HG03460 (cell line): ENCODE measurements around the gene CADM1.

Experiments
- ATAC-seq: cut with Tn5 transposase; IDR thresholded peaks from one replicate; pipeline ENCODE4 v1.9.1; 2021; ENCODE audit not compliant: unreplicated experiment

Gene CADM1

DNA sequence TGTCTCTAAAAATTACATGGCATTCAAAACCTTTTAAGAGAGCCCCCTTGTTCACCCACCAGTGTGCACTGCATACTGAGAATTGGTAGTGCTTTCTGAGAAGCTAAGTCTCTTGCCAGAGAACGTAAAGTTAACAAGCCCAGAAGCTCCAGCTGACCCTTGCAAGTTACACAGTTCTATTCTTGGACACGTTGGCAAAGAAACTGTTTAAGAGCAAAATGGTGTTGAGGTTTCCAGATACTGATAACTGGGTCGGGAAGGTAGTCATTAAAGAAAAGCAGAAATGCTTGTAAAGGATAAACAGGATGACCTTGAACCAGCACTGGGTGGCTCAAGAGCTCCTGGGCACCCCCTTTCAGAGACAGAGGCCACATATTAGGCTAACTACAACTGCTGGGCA, 284.8 kb downstream of the CADM1 start:
- ATAC-seq, result no peak

DNA sequence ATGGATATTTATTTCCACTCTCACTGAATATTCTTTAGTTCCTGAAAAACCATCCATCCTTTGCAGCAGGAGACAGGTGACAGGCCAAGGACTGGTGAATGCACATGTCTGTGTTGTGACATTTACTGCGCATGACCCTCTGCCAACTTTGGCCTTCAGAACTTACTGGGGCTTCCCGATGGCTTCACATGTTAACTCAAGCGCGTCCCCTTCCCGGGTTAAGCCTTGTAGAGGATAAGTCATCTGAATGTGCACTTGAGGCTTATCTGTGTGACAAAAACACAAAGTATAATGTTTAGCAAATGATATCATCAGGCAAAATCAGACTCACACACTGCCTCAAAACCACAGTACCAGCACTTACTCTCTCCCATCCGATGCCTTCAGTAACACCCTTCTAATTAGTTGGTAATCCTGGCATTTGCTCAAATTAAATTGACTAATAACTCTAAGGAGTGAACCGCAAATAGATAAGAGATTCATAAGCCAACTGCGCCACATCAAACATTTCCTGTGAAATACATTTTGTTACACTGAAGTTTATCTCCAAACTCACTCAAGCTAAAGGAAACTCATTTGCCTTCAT, 286.4 kb downstream of the CADM1 start:
- ATAC-seq, result no peak

DNA sequence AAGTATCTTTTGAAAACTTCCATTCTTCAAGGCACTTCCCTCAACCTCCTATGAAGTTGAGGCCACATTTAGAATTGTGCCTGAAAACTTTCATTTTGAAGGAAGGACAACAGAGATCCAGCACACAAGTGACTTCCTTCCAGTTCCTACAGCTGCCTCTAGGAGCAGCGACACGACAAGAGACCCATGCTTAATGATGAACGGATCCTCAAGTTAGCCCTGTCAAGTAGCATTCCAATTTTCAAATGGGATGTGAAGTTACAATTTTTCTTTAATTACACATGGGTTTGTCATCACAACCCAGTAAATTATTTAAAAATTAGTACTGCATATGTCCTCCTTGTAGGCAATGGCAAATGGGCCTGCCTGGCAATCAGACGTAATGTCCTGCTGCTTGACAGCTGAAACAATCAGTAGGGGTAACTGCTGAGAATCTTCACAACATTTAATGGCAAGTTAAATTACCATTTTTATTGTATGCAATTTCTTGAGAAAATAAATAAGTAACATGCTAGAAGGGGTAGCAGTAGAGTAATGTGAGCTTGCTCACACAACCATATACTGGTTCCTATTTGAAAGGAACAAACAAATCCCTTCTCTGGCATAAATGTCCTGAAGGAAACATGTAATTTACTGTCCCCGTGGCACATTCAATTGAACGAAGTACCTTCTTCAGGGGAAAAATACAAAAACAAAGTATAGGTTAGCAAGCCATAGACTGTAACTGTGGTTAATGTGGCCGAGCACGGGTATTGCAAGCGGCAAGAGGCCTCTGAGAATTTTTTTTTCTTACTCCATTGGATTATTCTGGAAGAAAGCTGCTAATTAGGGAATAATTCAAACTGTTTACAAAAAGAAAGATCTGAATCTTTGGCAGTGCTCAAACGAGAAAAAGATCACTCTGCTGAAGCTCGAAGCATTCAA, 288.3 kb downstream of the CADM1 start:
- no peak for ATAC-seq

DNA sequence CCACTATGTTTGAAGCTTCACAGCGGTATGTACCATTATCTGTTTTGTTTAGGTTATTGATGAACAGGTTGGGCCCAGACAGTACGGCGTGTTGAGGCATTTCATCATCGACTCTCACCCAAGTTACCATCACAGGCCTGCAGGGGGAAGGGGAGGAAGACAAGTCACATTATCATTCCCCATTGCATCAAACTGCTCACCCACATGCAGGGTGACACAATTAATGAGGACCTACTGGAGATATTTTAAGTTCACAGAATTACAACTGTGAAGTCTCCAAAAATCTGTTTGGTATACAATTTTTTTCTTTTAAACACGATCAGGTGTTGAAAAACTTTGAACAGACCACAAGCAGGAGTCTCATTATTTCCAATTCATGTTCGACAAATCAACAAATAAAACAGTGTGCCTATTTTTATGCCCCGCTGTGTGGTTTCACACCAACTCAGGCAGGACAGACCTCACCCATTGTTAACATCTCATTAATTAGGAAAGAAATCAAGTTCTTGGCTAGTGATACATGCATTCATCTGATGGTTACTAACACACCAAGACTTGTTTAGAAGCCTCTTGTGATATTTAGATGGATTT, 289.5 kb downstream of the CADM1 start:
- no peak for ATAC-seq

DNA sequence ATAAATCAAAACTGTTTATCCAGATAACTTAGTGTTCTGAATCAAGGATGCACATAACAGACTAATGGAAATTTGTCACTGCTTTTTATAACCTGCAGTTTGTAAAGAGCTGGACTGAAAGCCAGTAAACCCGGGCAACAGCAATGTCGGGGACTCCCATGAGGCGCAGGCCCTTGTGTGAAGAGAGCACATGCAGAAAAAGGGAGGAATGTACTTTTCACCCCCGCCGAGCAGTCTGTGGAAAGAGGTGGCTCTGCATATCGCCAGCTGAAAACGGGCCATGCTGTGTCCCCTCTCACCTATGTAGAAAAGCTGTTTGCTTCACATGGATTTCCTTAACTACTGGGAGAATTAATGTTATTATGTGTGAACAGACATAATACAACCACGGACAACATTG, 291.2 kb downstream of the CADM1 start:
- no peak for ATAC-seq

GRCh38 chr11:115208808-115209259, 295.4 kb downstream of the CADM1 start:
- ATAC-seq, result no peak

DNA sequence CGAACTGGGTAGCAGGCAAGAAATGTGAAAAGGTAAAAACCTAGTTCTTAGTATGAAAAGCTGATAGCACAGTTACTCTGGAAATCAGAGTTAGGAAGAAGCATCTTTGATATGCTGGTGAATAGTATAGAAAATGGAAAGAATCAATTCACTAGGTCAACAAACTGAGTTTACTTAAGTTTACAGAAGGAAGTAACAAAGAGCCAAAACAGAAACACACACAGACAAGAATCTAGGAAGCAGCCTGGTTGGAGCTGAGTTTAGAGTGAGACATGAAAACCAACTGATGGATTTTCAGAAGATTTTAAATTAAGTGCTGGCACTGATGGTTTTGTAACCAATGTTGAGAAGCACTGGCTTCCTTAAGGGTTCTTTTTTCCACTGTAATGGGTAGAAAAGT, 296.3 kb downstream of the CADM1 start:
- ATAC-seq, result no peak

DNA sequence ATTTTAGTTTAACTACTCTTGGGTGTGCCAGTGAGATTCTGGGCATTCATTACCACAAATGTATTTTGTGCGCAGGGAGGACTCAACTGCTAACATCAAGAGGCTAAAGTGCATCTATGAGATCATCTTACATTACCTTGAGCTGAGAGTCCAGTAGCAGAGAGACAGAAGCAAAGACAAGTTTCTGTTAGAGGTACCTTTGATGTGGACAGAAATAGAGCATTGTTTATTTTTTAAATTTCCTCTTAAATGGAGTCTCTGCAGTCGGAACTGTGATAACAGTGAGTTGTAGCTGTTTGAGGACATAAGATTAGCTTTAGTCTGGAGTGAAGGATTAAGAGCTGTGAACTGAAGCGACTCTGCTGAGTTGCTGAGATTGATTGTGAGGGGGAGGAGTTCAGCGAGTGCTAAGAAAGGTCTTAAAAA, 297.0 kb downstream of the CADM1 start:
- ATAC-seq, result no peak

GRCh38 chr11:115206365-115207022, 297.7 kb downstream of the CADM1 start:
- ATAC-seq, result no peak

DNA sequence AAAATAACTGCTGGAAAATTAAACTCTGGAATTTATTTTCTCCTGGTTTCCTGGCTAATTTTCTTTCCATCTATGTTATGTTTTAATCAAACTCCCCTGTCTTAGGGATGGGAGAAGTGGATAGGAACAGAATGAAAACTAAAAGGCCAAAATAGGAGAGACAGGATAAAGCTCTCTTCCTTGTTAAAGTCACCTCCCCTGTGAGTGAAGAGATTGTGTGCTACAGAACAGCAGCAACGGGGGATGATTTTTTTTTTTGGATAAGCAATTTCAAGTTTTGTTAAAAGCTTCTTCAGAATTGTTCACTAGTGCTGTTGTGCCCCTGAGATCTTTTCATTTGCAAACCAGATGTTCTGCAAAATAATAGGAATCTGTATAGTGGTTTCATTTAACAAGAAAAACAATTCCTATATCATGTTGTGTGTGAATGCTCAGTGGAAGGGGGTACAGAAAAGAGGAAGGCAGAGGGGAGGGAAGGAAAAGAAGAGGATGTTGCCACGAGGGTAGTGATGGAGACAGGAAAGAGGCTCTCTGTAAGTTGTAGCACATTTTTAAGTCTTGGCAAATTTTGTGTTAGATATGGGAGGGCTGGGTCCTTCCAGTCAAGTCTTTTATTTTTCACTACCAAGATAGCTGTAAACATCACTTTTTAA, 301.2 kb downstream of the CADM1 start:
- ATAC-seq, result no peak

DNA sequence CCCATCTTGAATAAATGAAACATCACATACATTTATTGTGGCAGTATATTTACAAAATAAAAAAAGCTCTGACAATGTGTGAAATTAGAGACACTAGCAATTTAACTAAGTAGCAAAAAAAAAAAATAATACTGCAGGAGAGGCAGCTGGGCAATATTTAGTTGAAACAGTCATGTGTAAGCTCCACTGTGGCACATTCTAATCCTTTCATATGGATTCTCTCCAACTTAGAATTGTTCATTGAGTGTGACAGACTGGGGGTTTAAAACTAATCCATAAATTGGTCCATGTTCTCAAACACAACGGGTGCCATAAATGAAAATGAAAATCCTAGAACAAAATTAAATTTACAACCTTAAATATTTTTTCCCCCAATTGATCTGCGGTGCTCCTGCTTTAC, 302.1 kb downstream of the CADM1 start:
- ATAC-seq, result no peak

DNA sequence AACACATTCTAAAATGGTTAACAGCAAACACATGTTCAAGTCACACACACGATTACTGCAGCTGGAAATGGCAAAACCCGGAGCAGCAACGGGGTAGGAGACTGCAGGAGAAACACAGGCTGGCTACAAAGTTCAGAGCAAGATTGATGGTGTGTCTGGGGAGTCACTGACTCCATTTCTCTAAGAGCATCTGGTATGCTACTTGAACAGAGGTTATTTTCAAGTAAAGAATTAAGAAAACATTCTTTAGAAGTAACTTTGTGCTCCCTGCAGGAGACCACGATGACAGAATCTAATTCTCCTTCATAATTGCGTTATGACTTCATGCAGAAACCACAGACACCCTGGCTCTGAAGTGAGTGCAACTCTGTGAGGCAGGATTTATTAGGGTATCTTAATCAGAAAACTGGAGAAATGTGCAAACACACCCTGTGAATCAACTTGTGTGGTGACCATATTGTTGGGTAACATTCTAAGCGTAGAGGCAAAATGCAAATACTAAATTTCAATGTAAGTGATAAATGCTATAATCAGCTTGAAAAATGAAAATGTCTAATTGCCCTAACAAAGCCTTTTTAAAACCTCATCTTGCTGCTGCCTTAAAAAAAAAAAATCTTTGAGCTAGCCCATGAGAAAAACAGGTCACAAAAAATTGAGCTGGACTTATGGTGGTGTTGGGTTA, 303.0 kb downstream of the CADM1 start:
- no peak for ATAC-seq

DNA sequence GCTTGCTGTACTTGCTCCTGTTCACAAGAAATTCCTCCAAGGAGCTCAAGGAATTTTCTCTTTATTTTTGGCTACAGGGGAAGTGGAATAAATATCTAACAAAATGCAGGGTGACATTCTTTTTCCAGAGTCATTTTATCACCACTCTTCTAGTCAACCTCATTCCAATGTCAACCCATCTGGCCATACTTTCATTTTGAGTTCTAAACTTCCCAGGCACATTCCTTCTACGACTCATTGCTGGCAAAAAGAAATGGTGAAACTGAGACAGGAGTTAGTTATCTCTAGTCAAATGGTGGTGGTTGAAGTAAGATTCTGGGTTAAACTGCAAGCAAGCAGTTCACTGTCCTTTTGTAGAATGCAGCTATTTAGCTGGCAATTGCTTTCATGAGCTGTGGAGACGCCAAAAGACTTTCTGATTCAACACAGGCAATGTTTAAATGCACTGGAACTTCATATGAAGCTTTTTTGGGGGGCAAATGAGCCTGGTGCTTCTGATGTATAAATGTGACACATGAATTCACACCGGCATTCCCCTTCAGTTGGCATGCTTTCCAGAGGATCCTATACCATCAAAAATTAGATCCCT, 304.6 kb downstream of the CADM1 start:
- ATAC-seq, result no peak

DNA sequence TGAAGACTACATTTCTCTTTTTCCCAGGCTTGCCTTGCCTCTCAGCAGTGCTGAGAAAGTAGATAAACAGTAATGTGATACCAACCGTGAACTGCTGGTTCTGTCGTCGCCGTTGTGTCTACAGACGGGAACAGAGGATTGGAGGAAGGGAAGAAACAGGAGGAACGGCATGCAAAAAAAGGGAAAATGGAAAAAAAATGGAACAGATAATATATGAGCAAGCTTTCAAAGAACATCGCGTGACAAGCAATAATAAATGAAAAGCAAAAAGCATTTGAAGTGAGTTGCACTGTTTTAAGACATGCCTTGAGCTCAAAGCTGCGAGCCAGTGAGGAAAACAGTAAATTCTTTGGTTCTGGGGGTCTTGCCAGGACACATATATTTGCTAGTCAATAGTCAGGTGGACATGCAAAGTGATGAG, 305.9 kb downstream of the CADM1 start:
- ATAC-seq, result no peak

DNA sequence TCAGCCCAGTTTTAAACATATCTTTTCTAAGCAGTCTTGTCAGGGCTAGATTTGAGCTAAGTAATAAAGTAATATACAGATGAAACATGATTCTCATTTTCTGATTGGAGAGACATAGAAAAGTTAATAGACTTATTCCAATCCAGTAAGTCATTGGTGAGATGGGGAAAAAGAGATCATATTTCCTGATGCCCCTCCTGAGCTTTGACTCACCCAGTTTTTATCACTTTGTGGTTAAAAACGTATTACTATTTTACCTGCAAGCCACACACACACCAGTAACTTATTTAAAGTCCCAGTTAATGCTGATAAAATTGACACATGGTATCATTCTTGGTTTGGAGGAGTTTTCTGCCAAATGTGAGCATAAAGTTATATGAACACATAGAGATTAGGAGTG, 306.8 kb downstream of the CADM1 start:
- no peak for ATAC-seq

DNA sequence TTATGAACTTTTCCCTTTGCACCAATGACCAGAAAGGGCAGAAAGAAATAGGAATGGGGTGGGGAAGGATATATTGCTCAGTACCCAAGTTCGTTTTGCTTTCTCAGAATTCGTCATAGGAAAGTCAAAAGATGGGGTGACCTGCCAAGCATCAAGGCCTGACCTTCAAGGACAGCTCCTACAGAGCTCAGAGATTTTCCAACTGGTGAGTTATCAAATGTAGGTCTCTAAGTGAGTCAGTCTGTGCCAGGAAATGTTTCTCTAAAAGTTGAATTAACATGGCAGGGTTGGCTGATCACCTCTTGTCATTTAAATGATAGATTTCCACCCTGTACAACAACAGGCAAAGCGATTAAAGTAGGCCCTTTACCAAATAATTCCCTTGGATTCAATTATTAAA, 307.2 kb downstream of the CADM1 start:
- ATAC-seq, result no peak

DNA sequence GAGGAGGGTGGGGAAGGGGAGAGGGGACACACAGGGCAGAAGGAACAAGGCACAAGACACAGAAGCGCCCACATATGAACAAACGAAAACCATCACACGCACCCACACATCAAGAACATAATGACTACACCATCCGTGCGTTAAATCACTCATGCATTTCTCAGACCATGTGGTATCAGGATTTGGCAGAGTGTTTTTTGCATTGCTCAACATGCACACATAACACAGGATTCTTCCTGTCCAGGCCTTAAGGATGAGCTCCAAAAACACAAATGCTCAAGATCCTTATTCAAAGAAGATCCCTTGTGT, 309.5 kb downstream of the CADM1 start:
- ATAC-seq, result peak; percentile 17

GRCh38 chr11:115193914-115194801, 310.1 kb downstream of the CADM1 start:
- peak; percentile 56 for ATAC-seq

DNA sequence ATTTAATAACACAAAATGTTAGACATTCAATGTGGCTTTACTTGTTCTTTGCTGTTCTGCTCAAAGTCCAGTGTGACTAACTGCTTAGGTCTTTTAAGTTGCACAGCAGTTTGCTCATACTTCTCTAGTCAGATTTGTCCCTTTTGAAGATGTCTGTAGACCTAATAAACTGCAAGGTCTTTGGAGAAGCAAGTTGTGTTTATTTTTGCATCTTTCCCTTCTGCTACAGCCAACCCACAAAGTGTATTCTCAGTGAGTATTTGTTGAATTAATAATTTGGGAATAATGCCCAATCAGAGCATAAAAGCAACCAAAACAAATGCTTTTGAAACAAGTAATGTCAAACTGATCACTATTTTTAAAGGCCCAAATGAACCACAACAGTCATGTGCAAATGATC, 312.5 kb downstream of the CADM1 start:
- ATAC-seq, result no peak
